Measurements from ENCODE around the gene USP36.
"Not testable (repeated sequence)": the region's sequence is repeated elsewhere in the genome, so short reads cannot be mapped to it uniquely, and the experiment has no call there.

Gene USP36

GRCh38 chr17:78763561-78763960 lies 77.1 kb downstream of the USP36 start:
- no peak for DNase-seq

GRCh38 chr17:78761789-78762406 lies 78.7 kb downstream of the USP36 start:
- DNase-seq: no peak

- DNase-seq: no peak
Observed at GRCh38 chr17:78759969-78760352, 80.7 kb downstream of the USP36 start.

- DNase-seq: peak; percentile 89
Observed at GRCh38 chr17:78759203-78759968, 81.2 kb downstream of the USP36 start.

GRCh38 chr17:78753316-78754250 lies 87.0 kb downstream of the USP36 start:
- DNase-seq: peak; percentile 52

- no peak for DNase-seq
Observed at GRCh38 chr17:78751447-78752161, 89.0 kb downstream of the USP36 start.

- not testable (repeated sequence) for DNase-seq
Observed at GRCh38 chr17:78751000-78751399, 89.6 kb downstream of the USP36 start.

- peak; percentile 89 for DNase-seq
Observed at GRCh38 chr17:78748730-78749317, 91.8 kb downstream of the USP36 start.

GRCh38 chr17:78748048-78748729 lies 92.4 kb downstream of the USP36 start:
- peak; percentile 59 for DNase-seq

GRCh38 chr17:78747488-78747887 lies 93.1 kb downstream of the USP36 start:
- no peak for DNase-seq

- DNase-seq: no peak
Observed at GRCh38 chr17:78746949-78747269, 93.7 kb downstream of the USP36 start.

- DNase-seq: no peak
Observed at GRCh38 chr17:78746263-78746948, 94.2 kb downstream of the USP36 start.

Data from CD4-positive, alpha-beta T cell treated with Interleukin-12 subunit alpha and Interleukin-12 subunit beta, for 1 hour (primary cell).